ENCODE results near the gene IRF2BPL. TPM values are rescaled to one million over a fixed set of nuclear protein-coding genes. Genes with fewer than 3 reads are reported as not detected.

The IRF2BPL gene
- total and polyA plus RNA-seq, 4 donors, result 3.8 to 15.8 (median 7.4) TPM

DNA sequence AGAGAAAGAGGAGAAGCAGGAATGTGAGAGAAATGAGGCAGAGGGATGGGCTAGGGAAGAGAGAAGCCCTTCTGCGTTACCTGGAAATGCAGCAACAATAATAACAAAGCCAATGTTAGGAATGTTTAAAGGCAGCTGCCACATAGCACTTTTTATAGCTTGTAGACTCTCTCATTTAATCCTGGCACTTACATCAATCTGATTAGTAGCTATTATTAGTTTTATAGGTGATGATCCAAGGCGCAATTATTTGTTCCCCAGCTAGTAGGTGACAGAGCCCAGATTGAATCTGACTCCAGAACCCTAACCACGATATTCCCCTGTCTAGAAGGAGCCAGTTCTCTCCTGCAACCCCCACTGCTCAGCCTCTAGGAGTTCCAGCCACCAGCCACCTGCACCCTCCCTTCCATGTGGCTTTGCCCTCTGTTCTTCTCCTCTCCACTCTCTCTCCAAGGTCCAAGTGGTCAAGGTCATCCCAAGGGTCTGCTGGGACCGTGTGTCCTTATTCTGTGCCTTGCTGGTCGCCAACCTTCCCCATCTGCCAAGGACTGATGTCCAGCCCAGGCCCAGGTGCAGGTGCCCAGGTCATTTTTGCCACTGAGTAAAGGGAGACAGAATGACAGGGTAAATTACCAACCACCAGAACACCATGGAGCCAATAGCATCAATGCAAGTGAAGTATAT lies 40.2 kb upstream of the IRF2BPL start:
- TF ChIP-seq RAD21 (IDR thresholded peaks at IDR 0.05) (no peak), NR2F2 (IDR thresholded peaks at IDR 0.05) (no peak), YY1 (IDR thresholded peaks at IDR 0.05) (no peak), HNF4A (conservative IDR thresholded peaks at IDR 0.05) (no peak), HNF4G (IDR thresholded peaks at IDR 0.05) (no peak), EGR1 (IDR thresholded peaks at IDR 0.05; ENCODE audit: low read depth in 2 of 2) (no peak), FOXA1 (IDR thresholded peaks at IDR 0.05) (no peak), RXRA (IDR thresholded peaks at IDR 0.05) (no peak)
- TF ChIP-seq, protein P1, sequence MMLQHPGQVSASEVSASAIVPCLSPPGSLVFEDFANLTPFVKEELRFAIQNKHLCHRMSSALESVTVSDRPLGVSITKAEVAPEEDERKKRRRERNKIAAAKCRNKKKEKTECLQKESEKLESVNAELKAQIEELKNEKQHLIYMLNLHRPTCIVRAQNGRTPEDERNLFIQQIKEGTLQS (IDR thresholded peaks at IDR 0.05), result no peak
- TF ChIP-seq, protein P2, sequence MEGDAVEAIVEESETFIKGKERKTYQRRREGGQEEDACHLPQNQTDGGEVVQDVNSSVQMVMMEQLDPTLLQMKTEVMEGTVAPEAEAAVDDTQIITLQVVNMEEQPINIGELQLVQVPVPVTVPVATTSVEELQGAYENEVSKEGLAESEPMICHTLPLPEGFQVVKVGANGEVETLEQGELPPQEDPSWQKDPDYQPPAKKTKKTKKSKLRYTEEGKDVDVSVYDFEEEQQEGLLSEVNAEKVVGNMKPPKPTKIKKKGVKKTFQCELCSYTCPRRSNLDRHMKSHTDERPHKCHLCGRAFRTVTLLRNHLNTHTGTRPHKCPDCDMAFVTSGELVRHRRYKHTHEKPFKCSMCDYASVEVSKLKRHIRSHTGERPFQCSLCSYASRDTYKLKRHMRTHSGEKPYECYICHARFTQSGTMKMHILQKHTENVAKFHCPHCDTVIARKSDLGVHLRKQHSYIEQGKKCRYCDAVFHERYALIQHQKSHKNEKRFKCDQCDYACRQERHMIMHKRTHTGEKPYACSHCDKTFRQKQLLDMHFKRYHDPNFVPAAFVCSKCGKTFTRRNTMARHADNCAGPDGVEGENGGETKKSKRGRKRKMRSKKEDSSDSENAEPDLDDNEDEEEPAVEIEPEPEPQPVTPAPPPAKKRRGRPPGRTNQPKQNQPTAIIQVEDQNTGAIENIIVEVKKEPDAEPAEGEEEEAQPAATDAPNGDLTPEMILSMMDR (IDR thresholded peaks at IDR 0.05; ENCODE audit: low read depth, low read length, missing input control), result no peak
- TF ChIP-seq, protein P3, sequence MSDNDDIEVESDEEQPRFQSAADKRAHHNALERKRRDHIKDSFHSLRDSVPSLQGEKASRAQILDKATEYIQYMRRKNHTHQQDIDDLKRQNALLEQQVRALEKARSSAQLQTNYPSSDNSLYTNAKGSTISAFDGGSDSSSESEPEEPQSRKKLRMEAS (IDR thresholded peaks at IDR 0.05), result no peak
- Histone ChIP-seq H3K36me3 (ENCODE audit: control insufficient read depth in 4 of 4, insufficient read depth in 3 of 4, low read depth in 1 of 4, low read length in 3 of 4) (no peaks in the 10 kb centered on the region), H3K4me1 (ENCODE audit: control insufficient read depth in 4 of 4, insufficient read depth in 4 of 4, low read length in 3 of 4) (peaks cover 0 to 7% (median 2%) of the 10 kb centered on the region in 4 donors), H3K9ac (ENCODE audit: low read depth in 1 of 2, low read length in 2 of 2) (no peak overlapping the region), H3K27me3 (ENCODE audit: control insufficient read depth in 4 of 4, insufficient read depth in 4 of 4, low read length in 3 of 4) (no peaks in the 10 kb centered on the region), H3K9me3 (ENCODE audit: control insufficient read depth in 4 of 4, low read length in 3 of 4) (no peaks in the 10 kb centered on the region), H3K27ac (ENCODE audit: low read depth in 1 of 2, low read length in 2 of 2) (no peak overlapping the region), H3K4me3 (ENCODE audit: low read depth in 1 of 3, low read length in 3 of 3) (no peak overlapping the region)
- no peak for DNase-seq (ENCODE audit: low spot score)
- 57% methylated on average over 5 of the region's 5 CpGs for WGBS

DNA sequence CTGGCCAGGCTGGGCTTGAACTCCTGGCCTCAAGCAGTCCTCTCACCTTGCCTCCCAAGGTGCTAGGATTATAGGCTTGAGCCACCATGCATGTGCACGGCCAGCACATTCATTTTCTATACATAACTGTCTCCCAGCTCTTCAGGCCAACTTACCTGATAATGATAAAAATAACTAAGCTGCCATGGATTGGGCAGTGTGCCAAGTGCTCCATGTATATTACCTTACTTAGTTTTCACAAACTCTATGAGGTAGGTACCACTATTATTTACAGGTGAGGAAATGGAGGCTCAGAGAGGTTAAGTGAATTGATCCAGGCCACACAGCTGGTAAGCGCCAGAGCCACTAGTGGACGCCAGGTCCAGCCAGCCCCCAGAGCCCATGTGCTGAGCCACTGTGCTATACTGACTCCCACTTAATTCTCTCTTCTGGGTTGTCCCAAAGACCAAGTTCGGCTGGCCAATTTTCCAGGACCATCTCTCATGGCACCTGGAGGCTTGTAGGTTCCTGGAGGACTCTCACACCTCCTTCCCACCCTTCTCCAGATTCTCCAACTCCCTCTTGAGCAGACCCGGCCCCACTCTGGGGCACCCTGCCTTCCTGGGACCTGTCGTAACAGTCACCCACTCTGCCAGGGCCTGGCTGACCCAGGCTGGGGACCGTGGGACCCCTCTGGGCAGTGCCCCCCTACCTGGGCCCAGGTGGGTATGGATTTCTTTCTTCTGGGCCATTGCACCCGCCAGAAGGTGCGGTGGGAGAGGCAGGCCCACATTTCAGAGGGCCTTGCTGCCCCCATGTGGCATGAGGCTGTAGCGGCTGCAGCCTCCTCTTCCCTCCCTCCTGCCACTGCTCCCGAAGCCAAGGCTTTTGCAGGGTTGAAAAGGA lies 39.4 kb upstream of the IRF2BPL start:
- Histone ChIP-seq H3K36me3 (ENCODE audit: control insufficient read depth in 4 of 4, insufficient read depth in 3 of 4, low read depth in 1 of 4, low read length in 3 of 4) (no peaks in the 10 kb centered on the region), H3K4me3 (ENCODE audit: low read depth in 1 of 3, low read length in 3 of 3) (no peak overlapping the region), H3K9ac (ENCODE audit: low read depth in 1 of 2, low read length in 2 of 2) (no peak overlapping the region), H3K9me3 (ENCODE audit: control insufficient read depth in 4 of 4, low read length in 3 of 4) (no peaks in the 10 kb centered on the region), H3K4me1 (ENCODE audit: control insufficient read depth in 4 of 4, insufficient read depth in 4 of 4, low read length in 3 of 4) (peaks cover 0 to 7% (median 2%) of the 10 kb centered on the region in 4 donors), H3K27me3 (ENCODE audit: control insufficient read depth in 4 of 4, insufficient read depth in 4 of 4, low read length in 3 of 4) (no peaks in the 10 kb centered on the region), H3K27ac (ENCODE audit: low read depth in 1 of 2, low read length in 2 of 2) (no peak overlapping the region)
- TF ChIP-seq RXRA (IDR thresholded peaks at IDR 0.05), result peak in 1 of 2 donors; percentile 60
- TF ChIP-seq, protein P2 (IDR thresholded peaks at IDR 0.05; ENCODE audit: low read depth, low read length, missing input control), result peak; percentile 83
- TF ChIP-seq, protein P3 (IDR thresholded peaks at IDR 0.05), result no peak
- peak; percentile 92 to 98 for TF ChIP-seq RAD21 (IDR thresholded peaks at IDR 0.05)
- TF ChIP-seq, protein P4, sequence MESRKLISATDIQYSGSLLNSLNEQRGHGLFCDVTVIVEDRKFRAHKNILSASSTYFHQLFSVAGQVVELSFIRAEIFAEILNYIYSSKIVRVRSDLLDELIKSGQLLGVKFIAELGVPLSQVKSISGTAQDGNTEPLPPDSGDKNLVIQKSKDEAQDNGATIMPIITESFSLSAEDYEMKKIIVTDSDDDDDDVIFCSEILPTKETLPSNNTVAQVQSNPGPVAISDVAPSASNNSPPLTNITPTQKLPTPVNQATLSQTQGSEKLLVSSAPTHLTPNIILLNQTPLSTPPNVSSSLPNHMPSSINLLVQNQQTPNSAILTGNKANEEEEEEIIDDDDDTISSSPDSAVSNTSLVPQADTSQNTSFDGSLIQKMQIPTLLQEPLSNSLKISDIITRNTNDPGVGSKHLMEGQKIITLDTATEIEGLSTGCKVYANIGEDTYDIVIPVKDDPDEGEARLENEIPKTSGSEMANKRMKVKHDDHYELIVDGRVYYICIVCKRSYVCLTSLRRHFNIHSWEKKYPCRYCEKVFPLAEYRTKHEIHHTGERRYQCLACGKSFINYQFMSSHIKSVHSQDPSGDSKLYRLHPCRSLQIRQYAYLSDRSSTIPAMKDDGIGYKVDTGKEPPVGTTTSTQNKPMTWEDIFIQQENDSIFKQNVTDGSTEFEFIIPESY (IDR thresholded peaks at IDR 0.05), result no peak
- no peak for DNase-seq (ENCODE audit: low spot score)
- WGBS, result 53% methylated on average over 11 of the region's 11 CpGs
